Measurements from ENCODE around the gene UBASH3A. TPM values are rescaled to one million over a fixed set of nuclear protein-coding genes. Genes with fewer than 3 reads are reported as not detected.

The UBASH3A gene, protein sequence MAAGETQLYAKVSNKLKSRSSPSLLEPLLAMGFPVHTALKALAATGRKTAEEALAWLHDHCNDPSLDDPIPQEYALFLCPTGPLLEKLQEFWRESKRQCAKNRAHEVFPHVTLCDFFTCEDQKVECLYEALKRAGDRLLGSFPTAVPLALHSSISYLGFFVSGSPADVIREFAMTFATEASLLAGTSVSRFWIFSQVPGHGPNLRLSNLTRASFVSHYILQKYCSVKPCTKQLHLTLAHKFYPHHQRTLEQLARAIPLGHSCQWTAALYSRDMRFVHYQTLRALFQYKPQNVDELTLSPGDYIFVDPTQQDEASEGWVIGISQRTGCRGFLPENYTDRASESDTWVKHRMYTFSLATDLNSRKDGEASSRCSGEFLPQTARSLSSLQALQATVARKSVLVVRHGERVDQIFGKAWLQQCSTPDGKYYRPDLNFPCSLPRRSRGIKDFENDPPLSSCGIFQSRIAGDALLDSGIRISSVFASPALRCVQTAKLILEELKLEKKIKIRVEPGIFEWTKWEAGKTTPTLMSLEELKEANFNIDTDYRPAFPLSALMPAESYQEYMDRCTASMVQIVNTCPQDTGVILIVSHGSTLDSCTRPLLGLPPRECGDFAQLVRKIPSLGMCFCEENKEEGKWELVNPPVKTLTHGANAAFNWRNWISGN
- total RNA-seq, result under 1 TPM; 0.12 to 0.50 (median 0.15) TPM
- long read RNA-seq, result 0 reads

DNA sequence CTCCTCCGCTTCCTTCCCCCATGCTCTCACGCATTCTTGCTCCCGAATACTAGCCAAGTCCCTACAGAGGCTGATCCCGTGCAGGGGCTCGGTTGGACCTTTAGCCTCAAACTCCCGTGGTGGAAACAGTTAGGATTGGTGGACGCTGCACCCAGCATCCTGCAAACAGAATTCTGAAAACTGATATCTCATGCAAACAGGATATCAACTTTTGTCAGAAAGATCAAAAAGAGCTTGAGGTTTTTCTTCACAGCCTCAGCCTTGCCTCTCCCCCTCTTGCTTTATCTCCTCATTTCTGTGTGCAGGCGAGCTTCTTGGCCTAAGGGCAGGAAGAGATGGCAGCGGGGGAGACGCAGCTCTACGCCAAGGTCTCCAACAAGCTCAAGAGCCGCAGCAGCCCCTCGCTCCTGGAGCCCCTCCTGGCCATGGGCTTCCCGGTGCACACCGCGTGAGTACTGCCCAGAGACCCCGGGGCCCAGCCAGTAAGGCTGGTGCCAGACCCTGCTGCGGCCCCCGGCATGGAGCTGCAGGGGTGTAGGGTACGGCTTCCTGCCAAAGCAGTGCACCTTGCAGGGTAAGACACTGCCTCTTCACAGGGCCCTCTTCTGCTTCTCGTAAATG lies at the start of gene UBASH3A:
TSS of gene UBASH3A (plus strand) at position 292 of the 621 bp plus-strand sequence. CDS start at position 336, 44 bp downstream.
- Histone ChIP-seq H3K4me1 (no peaks in the 10 kb centered on the region), H3K27me3 (no peaks in the 10 kb centered on the region), H3K4me3 (no peak within 1 kb of the TSS), H3K9me3 (no peaks in the 10 kb centered on the region), H3K36me3 (no peaks in the 10 kb centered on the region), H3K27ac (no peak within 1 kb of the TSS)
- intact Hi-C loops (cut with DNase I), result no loop called here
- TF ChIP-seq, protein P1, sequence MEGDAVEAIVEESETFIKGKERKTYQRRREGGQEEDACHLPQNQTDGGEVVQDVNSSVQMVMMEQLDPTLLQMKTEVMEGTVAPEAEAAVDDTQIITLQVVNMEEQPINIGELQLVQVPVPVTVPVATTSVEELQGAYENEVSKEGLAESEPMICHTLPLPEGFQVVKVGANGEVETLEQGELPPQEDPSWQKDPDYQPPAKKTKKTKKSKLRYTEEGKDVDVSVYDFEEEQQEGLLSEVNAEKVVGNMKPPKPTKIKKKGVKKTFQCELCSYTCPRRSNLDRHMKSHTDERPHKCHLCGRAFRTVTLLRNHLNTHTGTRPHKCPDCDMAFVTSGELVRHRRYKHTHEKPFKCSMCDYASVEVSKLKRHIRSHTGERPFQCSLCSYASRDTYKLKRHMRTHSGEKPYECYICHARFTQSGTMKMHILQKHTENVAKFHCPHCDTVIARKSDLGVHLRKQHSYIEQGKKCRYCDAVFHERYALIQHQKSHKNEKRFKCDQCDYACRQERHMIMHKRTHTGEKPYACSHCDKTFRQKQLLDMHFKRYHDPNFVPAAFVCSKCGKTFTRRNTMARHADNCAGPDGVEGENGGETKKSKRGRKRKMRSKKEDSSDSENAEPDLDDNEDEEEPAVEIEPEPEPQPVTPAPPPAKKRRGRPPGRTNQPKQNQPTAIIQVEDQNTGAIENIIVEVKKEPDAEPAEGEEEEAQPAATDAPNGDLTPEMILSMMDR (IDR thresholded peaks at IDR 0.05), result no peak
- no peak for TF ChIP-seq POLR2A (IDR thresholded peaks at IDR 0.05)
- 56% methylated on average over 11 of the region's 21 CpGs for WGBS (ENCODE audit: insufficient coverage, low coverage, low lambda C conversion rate, missing lambda C conversion rate)
- peak in 3 of 4 donors; percentile 19 to 48 (median 45) for ATAC-seq
- no peak for DNase-seq

DNA sequence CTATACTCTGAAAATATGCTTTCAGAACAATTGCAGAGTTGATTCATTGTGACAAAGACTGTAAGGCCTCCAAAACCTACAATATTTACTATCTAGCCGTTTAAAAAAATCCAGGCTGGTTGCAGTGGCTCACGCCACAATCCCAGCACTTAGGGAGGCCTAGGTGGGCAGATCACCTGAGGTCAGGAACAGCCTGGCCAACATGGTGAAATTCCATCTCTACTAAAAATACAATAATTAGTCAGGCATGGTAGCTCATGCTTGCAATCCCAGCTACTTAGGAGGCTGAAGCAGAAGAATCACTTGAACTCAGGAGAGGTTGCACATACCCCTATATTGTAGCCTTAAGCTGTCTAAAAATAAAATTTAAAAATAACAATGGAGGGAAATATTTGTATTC lies 47.7 kb upstream of the UBASH3A start:
- Histone ChIP-seq H3K9me3 (no peaks in the 10 kb centered on the region), H3K27me3 (no peaks in the 10 kb centered on the region), H3K36me3 (no peaks in the 10 kb centered on the region), H3K27ac (no peak overlapping the region), H3K4me1 (no peaks in the 10 kb centered on the region), H3K4me3 (no peak overlapping the region)
- ATAC-seq (no peak), DNase-seq (no peak)
- intact Hi-C loops (cut with DNase I), result no loop called here
- 60% methylated on average over 2 of the region's 2 CpGs for WGBS (ENCODE audit: insufficient coverage, low coverage, low lambda C conversion rate, missing lambda C conversion rate)
- TF ChIP-seq, protein P1 (IDR thresholded peaks at IDR 0.05), result no peak
- TF ChIP-seq POLR2A (IDR thresholded peaks at IDR 0.05), result no peak

DNA sequence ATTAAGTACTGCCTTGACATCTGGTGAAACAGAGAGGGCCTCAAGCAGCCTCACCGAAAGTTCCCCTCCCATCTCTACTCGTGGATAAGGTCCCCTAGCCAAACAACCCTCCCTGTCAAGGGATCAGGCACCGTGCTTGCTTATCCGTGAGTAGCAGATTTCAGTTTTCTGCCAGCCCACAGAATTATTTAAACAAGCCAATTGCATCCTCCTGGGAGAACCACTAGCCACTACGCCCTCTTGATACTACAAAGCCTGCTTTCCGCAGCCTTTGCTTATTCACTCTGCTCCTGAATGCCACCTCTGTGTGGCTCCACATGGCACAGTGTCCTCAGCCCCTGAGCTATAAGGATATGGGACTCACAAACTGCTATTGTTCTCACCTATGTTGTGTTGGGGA lies 47.1 kb upstream of the UBASH3A start:
- intact Hi-C loops (cut with DNase I), result no loop called here

DNA sequence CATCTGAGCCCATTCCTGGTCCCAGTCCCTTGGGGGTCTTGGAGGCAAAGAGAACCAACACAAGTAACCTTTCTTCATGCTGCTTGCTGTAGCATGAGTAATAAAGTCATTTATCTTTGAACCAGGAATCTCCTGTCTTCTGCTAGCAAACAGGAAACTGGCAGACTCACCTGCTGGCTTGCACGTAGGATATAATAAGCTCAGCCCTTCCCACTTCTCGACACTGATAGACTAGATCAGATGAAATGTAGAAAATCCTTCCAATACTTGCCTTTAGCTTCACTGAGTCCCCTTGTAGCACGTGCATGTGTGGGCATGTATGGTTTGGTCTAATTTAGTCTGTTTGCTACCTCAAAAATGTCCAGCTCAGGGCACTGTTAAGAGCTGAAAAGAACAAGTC lies 46.4 kb upstream of the UBASH3A start:
- no peak for ATAC-seq

More for the DNA sequence above, 47.1 kb upstream of the UBASH3A start:
- Histone ChIP-seq H3K36me3 (no peaks in the 10 kb centered on the region), H3K27ac (no peak overlapping the region), H3K9me3 (no peaks in the 10 kb centered on the region), H3K4me3 (no peak overlapping the region), H3K4me1 (no peaks in the 10 kb centered on the region), H3K27me3 (no peaks in the 10 kb centered on the region)
- DNase-seq, result peak in 1 of 3 donors; percentile 15
- 30% methylated on average over 6 of the region's 6 CpGs for WGBS (ENCODE audit: insufficient coverage, low coverage, low lambda C conversion rate, missing lambda C conversion rate)
- ATAC-seq, result no peak
- TF ChIP-seq, protein P1 (IDR thresholded peaks at IDR 0.05), result no peak
- no peak for TF ChIP-seq POLR2A (IDR thresholded peaks at IDR 0.05)

More for the DNA sequence above, 46.4 kb upstream of the UBASH3A start:
- no peaks in the 10 kb centered on the region for H3K36me3 ChIP-seq
- intact Hi-C loops (cut with DNase I), result no loop called here
- no peak overlapping the region for H3K4me3 ChIP-seq
- no peaks in the 10 kb centered on the region for H3K9me3 ChIP-seq
- no peak overlapping the region for H3K27ac ChIP-seq
- no peaks in the 10 kb centered on the region for H3K27me3 ChIP-seq
- H3K4me1 ChIP-seq, result no peaks in the 10 kb centered on the region
- peak in 1 of 3 donors; percentile 1 for DNase-seq
- WGBS (ENCODE audit: insufficient coverage, low coverage, low lambda C conversion rate, missing lambda C conversion rate), result 45% methylated on average over 3 of the region's 3 CpGs
- no peak for TF ChIP-seq POLR2A (IDR thresholded peaks at IDR 0.05)
- TF ChIP-seq, protein P1 (IDR thresholded peaks at IDR 0.05), result no peak
